WTC11 (cell line): ENCODE measurements around the gene CSTPP1.

Experiments used
- CREB1 ChIP-seq: sonication (generic); formaldehyde crosslinking; IDR thresholded peaks from 2 replicates; pipeline ENCODE4 v1.8.0; 2023; ENCODE audit warnings: mild to moderate bottlenecking, missing genetic modification reagents
- CREM ChIP-seq: sonication (generic); formaldehyde crosslinking; IDR thresholded peaks from 2 replicates; pipeline ENCODE4 v1.8.1; 2022; ENCODE audit warnings: mild to moderate bottlenecking, missing genetic modification reagents, moderate library complexity
- FOXP1 ChIP-seq: sonication (generic); formaldehyde crosslinking; IDR thresholded peaks from 2 replicates; pipeline ENCODE4 v1.8.0; 2022; ENCODE audit warnings: missing genetic modification reagents, mild to moderate bottlenecking, moderate library complexity, borderline replicate concordance
- IRF1 ChIP-seq: sonication (generic); formaldehyde crosslinking; IDR thresholded peaks from 2 replicates; pipeline ENCODE4 v1.8.0; 2023; ENCODE audit warnings: missing genetic modification reagents
- MAX ChIP-seq: sonication (generic); formaldehyde crosslinking; IDR thresholded peaks from 2 replicates; pipeline ENCODE4 v1.8.0; 2022; ENCODE audit warnings: mild to moderate bottlenecking, missing genetic modification reagents
- NFE2L1 ChIP-seq: sonication (generic); formaldehyde crosslinking; IDR thresholded peaks from 2 replicates; pipeline ENCODE4 v1.8.1; 2023; ENCODE audit warnings: missing genetic modification reagents
- NFYB ChIP-seq: sonication (generic); formaldehyde crosslinking; conservative IDR thresholded peaks from 2 replicates; pipeline ENCODE4 v1.8.0; 2022; ENCODE audit warnings: low read depth, missing genetic modification reagents
- NR1H2 ChIP-seq: sonication (generic); formaldehyde crosslinking; IDR thresholded peaks from 2 replicates; pipeline ENCODE4 v1.9.0; 2021; ENCODE audit warnings: mild to moderate bottlenecking, moderate library complexity, missing genetic modification reagents
- TF ChIP-seq, protein P1 (sequence below): fragments of 200-600 bp; IDR thresholded peaks from 2 replicates; pipeline ENCODE4 v1.8.0; 2022; ENCODE audit warnings: antibody characterized with exemption
- TF ChIP-seq, protein P2 (sequence below): sonication (generic); formaldehyde crosslinking; IDR thresholded peaks from 2 replicates; pipeline ENCODE4 v1.8.1; 2023; ENCODE audit warnings: mild to moderate bottlenecking, missing genetic modification reagents

GRCh38 chr11:47186700-47187695 lies 250.4 kb downstream of the CSTPP1 start:
- TF ChIP-seq CREB1 (CRISPR knock-in tag) (no peak), NFE2L1 (CRISPR knock-in tag) (no peak), NR1H2 (no peak), CREM (CRISPR knock-in tag) (no peak), NFYB (CRISPR knock-in tag) (no peak), MAX (CRISPR knock-in tag) (peak; percentile 69), FOXP1 (CRISPR knock-in tag) (0 out of 2 replicates have a peak, but pooled peaks have one; percentile 4), IRF1 (CRISPR knock-in tag) (no peak)
- TF ChIP-seq, protein P1, sequence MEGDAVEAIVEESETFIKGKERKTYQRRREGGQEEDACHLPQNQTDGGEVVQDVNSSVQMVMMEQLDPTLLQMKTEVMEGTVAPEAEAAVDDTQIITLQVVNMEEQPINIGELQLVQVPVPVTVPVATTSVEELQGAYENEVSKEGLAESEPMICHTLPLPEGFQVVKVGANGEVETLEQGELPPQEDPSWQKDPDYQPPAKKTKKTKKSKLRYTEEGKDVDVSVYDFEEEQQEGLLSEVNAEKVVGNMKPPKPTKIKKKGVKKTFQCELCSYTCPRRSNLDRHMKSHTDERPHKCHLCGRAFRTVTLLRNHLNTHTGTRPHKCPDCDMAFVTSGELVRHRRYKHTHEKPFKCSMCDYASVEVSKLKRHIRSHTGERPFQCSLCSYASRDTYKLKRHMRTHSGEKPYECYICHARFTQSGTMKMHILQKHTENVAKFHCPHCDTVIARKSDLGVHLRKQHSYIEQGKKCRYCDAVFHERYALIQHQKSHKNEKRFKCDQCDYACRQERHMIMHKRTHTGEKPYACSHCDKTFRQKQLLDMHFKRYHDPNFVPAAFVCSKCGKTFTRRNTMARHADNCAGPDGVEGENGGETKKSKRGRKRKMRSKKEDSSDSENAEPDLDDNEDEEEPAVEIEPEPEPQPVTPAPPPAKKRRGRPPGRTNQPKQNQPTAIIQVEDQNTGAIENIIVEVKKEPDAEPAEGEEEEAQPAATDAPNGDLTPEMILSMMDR = no peak
- TF ChIP-seq, protein P2, sequence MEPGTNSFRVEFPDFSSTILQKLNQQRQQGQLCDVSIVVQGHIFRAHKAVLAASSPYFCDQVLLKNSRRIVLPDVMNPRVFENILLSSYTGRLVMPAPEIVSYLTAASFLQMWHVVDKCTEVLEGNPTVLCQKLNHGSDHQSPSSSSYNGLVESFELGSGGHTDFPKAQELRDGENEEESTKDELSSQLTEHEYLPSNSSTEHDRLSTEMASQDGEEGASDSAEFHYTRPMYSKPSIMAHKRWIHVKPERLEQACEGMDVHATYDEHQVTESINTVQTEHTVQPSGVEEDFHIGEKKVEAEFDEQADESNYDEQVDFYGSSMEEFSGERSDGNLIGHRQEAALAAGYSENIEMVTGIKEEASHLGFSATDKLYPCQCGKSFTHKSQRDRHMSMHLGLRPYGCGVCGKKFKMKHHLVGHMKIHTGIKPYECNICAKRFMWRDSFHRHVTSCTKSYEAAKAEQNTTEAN (CRISPR knock-in tag) = no peak
